Ramos (cell line): ENCODE measurements around the gene OPN1SW.

ENCODE experiments used
- in situ Hi-C: fragments of 300-500 bp; cut with MboI; formaldehyde crosslinking; loops from one replicate; pipeline ENCODE4 v1.14.3; 2022; ENCODE audit warnings: low sequenced_read_pairs; ENCODE audit not compliant: unreplicated experiment

Gene OPN1SW

DNA sequence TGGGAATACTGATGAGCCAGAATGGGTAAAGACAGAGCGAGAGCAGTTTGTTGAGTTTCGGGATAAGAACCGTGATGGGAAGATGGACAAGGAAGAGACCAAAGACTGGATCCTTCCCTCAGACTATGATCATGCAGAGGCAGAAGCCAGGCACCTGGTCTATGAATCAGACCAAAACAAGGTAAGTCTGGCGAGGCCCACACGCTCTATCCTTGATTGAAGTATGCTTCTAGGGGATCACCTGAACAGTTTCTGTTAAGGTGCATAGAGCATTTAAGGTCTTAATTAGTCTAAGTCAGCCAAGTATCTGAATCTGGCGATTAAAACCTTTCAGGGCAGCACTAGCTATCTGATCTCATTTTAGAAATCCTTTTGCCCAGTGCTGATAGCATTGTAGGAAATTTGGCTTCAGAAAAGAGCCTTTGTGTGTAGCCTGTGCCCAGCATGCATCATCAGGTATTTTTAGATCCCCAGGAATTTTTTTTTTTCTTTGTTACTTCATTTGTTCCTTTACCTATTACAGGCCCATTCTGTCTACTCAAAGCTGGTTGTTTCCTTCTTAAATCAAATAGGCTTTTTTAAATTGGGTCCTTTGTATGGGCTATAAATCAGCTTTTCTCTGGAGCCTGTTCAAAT is 8.0 kb downstream of the OPN1SW start:
- in situ Hi-C loops: no loop called here

DNA sequence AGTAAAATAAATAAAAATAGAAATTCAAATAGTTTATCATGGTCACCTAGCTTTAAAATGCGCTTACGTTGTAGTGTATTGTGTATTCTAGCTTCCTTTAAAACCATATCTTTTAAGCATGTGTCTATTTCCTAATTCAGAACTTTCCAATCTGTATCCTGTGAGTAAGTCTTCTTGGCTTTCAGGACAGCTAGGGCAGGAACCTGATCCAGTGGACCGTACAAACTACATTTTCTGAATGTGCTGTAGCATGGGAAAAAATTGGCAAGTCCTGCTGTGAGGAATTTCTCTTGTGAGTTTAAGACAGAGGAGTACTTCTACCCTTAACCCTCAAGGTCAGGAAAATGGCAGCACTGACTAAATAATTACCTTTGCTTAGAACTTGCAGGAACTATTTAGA is 12.1 kb downstream of the OPN1SW start:
- in situ Hi-C loops: no loop called here

DNA sequence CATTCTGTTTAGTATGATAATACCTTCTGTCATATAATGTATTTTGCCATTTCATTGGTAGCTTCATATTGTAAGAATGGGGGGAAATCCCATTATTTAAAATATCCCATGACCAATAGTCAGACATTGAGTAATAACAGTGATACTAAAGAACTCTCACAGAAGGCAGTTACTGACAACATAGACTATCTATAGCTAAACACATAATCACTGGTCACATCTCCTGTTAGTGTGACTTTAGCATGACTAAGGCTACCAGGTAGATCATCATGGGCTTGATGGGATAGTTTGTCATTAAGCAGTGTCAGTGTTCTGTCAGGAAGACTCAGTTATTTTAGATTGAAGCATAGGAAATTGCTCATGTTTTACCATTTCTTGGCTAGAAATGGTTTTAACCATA is 16.4 kb downstream of the OPN1SW start:
- in situ Hi-C loops: no loop called here

- in situ Hi-C loops: no loop called here
Measured at GRCh38 chr7:128758553-128758952, 17.0 kb downstream of the OPN1SW start.

DNA sequence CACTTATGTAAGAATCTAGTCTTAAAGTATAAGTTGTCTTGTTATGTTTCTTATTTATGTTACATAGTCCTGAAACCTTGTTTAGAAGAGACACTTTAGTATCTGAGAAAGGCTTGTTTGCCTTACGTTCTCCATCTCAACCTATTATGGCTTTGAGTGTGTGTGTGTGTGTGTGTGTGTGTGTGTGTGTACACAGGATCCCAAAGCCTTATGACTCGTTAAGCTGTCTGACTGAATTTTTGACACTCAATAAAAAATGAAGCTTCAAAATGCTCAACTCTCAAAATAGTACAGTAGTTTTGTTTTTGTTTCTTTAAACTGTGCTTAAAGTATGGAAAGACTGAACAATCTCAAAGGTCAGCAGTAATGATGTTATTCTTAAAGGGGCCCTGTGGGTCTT is 18.4 kb downstream of the OPN1SW start:
- in situ Hi-C loops: no loop called here

- in situ Hi-C loops: no loop called here
Measured at GRCh38 chr7:128755819-128756476, 19.6 kb downstream of the OPN1SW start.

GRCh38 chr7:128755075-128755818 is 20.3 kb downstream of the OPN1SW start:
- in situ Hi-C loops: no loop called here

DNA sequence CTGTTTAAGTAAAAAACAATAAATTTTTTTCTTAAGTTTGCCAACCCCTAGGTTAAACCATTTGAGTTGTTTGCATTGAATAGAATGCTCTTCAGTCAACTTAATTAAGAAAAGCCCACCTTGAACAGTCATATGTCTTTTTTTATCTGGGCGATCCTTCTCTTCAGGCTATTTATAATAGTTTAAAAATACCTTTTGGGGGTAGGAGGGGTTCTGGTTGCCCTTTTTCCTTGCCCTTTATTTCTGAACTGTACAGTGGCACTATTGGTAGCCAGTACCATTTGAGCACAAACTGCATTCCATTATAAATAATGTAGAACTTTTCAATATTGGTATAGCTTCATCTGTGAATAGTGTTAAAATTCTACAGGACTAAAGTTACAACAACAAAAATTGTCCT is 23.3 kb downstream of the OPN1SW start:
- in situ Hi-C loops: no loop called here

- in situ Hi-C loops: no loop called here
Measured at GRCh38 chr7:128747327-128748079, 28.1 kb downstream of the OPN1SW start.

DNA sequence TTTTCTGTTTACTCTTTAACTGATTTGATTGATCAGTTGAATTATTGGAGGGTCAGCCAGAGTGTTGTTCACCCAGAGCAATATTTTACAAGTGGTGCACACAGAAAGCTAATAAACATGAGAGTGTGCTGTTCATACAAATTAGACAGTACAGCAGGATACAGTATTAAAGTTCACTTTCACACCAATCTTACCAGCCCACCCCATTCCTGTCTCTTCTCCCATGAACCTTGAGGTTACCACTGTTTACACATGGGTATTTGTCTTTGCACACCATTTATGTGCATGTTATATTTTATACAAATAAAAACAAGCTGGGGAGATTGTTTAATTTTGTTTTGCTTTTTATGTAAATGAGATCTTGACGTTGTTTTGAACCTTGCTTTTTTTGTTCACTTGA is 29.9 kb downstream of the OPN1SW start:
- in situ Hi-C loops: no loop called here

DNA sequence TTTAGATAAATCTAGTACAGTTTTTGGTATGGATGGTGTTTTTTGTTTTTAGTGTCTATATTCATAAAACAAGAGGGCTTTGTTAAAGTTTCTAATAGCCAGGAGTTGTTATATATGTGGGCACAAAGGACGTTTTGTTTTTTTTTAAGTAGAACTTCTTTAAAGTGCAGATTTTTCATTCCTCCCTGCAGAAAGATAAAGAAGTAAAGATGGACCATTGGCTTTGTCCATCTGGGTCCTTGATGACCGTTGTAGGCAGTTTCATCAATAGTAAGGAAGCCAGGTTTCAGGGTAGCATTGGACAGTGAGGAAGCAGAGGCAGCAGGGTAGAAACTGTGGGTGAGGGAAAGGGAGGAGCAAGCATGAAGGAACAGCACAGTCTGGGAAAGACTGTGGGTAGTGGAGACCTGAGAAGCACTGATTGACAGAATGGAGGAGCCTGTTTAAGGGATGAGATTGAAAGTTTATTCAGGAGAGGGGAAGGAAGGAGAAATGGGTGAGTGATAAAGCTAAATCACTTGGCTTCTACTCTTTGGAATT is 31.2 kb downstream of the OPN1SW start:
- in situ Hi-C loops: no loop called here

- in situ Hi-C loops: no loop called here
Measured at GRCh38 chr7:128743112-128743772, 32.4 kb downstream of the OPN1SW start.

- in situ Hi-C loops: no loop called here
Measured at GRCh38 chr7:128742206-128742605, 33.4 kb downstream of the OPN1SW start.

GRCh38 chr7:128741491-128741890 is 34.1 kb downstream of the OPN1SW start:
- in situ Hi-C loops: no loop called here

DNA sequence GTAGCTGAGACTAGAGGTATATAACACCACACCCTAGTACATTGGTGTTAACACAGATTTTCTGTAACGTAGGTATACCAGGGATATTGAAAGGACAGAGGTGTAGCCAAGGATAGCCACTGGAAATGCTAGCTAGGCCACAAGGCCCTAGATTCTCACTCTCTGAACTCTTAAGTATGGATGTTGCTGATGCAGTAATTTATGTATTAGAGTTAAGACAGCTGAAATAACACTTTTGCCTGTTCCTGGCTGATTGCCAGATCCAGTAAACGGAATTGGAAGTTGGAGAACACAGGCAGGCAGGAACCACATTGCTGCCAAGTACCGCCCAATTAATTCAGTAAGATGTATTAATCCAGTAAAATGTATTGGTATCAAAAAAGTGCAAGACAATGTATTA is 34.6 kb downstream of the OPN1SW start:
- in situ Hi-C loops: no loop called here

DNA sequence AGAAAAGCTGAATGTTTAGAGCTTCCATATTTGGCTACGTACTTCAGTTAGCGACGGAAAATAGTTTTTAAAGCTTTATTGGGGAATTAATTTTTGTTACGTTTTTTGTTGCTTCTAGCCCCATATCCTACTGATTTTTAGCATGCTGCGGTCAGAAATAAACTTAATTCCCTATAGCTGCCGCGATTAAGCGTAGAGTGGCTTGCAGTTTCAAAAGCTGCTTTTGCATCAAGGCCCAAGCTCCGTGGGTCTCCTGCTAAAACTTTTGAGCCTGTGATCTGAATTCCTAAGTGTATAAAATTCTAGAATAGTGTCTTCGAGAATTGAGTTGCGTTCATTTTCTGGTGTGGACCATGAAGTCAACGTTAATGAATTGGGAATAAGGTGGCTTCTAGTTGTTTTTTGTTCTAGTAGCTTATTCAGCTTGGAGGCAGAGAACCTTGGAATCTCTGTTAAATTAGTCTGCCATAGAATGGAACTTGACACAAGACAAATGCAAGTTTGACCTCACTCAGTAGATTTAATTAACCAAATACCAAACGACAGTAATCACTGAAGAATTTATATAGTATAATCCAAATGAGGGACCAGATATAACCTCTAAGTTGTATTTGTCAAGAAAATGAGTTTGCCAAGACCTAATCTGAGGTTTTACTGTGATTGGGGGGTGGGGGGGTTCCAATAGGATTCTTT is 35.5 kb downstream of the OPN1SW start:
- in situ Hi-C loops: no loop called here

DNA sequence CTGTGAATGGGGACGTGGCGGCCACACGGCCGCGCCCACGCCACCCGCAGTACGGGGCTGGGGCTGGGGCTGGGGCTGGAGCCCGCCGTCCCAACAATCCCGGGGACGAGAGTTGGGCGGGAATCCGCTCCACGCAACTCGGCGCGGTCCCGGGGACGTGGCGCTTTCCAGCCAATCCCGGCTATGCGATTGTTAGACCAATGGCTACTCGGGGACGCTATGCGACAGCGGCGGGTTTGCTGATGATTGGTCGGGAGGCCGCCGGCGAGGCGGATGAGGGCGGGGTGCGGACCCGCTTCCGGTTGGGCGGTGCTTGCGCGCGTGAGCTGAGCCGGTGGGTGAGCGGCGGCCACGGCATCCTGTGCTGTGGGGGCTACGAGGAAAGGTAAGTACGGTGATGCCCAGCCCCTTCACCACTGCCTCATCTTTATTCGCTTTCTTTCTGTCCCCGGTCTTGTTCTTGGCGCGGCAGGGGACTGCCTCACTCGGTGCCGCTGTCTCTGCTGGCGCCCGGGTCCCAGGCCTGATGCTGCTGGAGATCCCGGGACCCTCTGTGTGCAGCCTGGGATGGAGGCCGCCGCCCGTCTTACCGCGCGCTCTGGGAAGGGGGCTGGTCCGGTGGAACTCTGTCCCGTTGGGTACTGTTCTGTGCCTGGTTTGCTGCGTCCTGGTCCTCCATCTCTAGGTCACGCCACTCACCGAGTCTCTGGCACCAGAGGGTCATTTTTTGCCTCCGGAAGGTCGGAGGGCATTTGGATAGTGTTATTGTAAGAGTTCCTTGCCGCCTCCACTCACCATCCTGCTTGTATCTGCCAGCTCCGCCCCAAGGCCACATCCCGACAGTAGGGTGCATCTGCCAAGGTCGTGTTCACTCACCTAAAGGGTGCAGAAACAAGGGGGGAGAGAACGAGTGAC is 36.3 kb downstream of the OPN1SW start, which contains the start of gene CALU:
Gene CALU (plus strand): TSS at position 312 of the 915 bp plus-strand sequence. CDS start 9,225 bp downstream, outside the sequence.
- in situ Hi-C loops: no loop called here

- in situ Hi-C loops: no loop called here
Measured at GRCh38 chr7:128738570-128739047, 37.0 kb downstream of the OPN1SW start.
